Measurements from ENCODE around the gene MAD1L1.

Gene MAD1L1

DNA sequence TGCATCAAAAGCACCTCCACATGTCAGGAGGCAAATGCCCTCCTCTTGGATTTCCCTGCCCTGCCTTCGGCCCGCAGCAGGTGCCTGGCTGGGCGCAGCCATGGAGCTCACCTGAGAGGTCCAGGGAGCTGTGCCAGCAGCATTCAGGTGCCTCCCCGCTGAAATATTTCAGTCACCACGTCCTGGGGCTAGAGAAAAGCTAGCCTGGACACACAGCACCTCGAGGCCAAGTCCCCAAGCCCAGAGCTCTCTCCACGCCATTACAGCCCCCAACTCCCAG lies 102.7 kb downstream of the MAD1L1 start:
- no peak for DNase-seq

DNA sequence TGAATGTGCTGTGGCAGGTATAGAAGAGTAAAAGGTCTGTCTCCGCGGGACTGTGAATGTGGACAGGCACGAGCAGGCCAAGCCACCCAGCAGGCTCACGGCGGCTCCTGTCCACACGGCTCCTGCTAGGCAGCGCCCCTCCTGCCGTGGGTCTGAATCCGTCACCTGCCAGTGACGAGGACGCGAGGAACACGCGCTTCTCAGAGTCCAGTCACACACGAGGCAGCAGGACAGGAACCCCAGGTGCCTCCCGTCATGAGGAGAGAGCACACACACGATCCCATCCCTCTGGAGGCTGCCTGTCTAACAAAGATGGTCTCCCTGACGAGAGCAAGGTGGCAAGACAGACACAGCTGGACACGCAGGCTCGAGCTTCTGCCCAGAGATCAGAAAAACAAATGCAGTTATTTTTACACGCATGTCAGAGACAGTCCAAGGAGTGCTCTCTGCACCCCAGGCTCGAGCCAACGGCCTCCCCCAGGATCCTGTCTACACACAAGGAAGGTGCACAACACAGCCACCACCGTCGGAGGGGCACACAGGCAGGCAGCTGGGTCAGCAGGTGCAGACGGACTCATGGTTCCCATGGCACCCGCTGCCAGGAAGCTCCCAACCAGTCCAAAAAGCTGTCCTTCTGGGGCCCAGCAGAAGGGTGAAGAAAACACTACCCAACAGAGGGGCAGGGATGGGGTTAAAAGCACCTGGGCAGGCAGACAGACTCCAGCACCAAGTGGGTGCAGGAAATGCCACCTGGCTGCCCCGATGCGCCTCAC lies 103.2 kb downstream of the MAD1L1 start:
- no peak for DNase-seq

GRCh38 chr7:2128601-2129322 lies 104.0 kb downstream of the MAD1L1 start:
- no peak for DNase-seq

DNA sequence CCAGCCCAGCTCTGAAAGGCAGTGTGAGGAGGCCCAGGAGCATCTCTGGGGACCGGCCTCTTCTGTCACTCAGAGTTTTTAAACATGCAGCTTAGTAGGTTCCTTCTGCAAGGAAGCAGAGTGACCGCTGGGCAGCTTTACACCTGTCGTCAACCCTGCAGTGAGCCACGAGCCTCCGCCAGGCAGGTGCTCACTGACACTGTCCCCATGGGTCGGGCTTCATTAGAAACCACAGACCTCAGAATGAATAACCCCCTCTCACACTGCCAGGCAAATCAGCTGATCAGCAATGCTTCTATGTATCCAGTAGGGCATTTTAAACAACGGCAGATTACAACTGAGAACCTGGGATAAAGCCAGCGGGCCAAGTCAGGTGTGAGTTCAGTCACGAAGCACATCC lies 106.1 kb downstream of the MAD1L1 start:
- DNase-seq: no peak

DNA sequence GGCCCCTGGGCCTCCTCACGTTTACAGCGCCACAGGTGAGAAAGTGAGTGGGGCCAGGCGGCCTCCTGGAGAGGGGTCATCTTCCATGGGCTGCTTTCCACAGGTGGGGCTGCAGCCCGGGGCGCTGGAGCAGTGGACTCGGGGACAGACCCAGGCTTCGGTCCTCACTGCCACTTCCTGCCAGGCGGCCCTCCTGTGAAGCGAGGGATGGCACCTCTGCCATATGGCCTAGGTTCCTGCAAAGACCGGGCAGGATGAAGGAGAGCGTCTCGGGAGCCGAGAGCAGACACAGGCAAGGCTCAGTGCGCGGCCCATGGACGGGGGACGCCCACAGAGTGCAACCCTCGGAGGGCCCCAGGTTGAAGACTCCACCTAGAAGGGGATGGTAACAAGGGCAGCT lies 106.8 kb downstream of the MAD1L1 start:
- DNase-seq: no peak

- DNase-seq: no peak
These were observed 108.0 kb downstream of the MAD1L1 start for GRCh38 chr7:2124604-2125345.

GRCh38 chr7:2123916-2124315 lies 108.8 kb downstream of the MAD1L1 start:
- DNase-seq: no peak

- DNase-seq: no peak
These were observed 109.4 kb downstream of the MAD1L1 start for GRCh38 chr7:2123360-2123759.

DNA sequence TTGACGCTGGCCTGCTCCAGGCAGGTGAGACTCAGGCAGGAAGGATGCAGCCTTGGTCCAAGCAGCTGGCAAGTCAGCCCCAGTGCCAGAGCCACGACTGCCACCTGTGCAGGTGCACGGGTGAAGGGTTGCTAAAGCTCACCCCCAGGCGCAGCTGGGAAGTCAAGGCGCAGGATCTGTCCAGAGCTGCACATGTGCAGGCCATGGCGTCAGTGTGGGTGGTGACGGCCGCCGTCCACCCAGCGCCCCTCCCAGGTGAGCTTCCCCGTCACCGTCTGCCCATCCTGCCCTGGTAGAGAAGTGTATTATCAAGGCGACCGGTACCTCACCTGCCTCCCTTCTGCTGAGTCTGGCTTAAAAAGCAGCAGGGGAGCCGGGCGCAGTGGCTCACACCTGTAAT lies 110.1 kb downstream of the MAD1L1 start:
- no peak for DNase-seq

DNA sequence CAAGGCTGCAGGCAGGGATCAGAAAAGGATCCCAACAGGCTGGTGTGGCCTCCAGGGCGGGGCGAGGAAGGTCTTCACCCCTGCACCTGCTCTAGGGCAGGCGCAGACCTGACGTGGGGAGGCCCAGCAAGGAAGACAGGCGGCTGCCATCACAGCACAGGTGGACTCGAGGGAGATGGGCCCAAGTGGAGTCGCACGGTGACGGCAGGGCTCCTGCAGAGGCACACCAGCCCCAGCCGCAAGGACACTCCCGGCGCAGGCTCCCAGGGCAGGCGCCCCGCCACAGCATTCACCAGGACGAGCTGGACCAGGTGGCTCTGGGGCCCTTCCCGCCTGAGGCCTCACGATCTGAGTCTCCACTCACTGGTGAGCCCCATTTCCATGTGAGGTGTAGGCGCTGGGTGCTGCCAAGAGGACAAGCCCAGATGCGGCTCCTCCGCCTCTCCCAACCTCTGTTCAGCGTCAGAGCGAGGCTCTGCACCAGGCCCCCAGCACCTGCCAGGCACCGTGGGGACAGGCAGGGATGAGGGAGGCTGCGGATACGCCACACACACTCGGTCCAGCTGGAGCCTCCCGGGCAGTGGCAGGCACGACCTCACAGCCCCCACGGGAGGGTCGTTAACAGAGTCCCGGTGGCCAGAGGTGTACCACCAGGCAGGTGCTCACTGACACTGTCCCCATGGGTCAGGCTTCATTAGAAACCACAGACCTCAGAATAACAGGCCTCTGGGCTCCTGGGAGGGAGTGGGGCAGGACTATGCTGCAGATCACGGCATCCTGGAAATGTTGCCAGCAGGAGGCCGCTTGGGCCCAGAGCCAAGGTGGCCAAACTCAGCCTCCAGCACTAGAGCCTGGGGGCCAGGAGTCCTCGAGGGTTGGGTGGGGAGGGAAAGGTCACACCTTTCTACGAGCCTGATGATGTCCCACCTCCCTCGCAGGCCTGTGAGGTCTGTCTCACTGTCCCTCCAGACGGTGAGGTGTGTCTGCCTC lies 111.6 kb downstream of the MAD1L1 start:
- no peak for DNase-seq

DNA sequence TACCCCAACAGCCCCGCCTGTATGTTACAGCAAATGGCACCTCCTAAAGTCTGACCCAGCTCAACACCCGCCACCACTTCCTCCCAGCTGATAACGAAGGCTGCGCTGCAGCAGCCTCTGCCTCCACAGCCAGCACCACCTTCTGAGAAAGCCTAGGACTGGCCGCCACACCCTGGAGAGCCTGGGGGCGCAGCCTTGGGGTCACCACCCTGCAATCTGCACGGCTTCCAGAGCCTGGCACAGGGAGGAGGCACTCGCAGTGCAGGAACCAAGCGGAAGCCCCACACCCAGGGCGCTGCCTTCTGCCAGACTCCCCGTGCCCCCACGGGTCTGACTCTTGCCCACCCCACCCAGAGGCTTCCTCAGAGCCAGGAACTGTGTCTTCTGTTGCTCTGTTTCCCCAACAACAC lies 112.5 kb downstream of the MAD1L1 start:
- peak; percentile 53 for DNase-seq

DNA sequence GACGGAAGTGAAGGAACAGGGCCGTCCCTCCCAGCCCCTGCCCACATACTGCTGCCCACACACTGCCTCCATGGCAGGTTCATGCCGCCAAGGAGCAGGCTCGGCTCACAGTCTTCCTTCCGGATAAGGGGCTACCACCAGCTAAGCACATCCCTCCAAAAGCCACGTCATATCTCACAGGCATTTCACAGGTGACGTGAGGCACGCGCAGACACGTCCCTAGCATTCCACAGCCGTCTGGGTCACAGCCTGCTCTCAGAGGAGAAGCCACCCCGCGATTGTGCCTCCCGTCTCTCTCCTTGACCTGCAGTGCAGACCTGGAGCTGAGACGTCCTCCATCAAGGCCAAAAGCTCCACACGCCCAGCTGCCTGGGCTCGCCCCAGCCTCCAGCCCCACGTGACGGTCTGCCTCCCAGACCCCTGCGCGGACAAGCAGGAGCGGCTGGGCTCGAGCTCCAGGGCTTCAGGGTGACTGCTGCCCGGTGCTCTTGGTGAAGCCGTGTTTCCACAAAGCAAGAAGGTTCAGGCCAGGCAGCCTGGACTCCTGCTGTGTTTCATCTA lies 114.0 kb downstream of the MAD1L1 start:
- DNase-seq: no peak

GRCh38 chr7:2118056-2118455 lies 114.7 kb downstream of the MAD1L1 start:
- no peak for DNase-seq

DNA sequence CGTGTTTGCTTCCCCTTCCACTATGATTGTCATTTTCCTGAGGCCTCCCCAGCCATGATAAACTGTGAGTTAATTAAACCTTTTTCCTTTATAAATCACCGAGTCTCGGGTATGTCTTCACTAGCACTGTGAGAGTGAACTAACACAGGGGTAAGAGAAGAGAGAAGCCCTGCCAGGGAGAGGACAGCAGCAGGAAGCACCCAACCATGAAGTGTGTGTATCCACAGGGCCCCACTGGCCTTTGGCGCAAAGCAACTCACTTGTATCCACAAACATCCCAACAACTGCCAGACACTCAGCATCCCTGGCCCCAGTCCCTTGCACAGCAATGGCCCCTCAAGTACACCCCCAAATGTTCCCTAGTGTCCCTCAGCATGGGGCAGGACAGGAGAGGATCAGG lies 115.1 kb downstream of the MAD1L1 start:
- DNase-seq: no peak

GRCh38 chr7:2116989-2117591 lies 115.7 kb downstream of the MAD1L1 start:
- DNase-seq: no peak

- no peak for DNase-seq
These were observed 116.3 kb downstream of the MAD1L1 start for GRCh38 chr7:2116448-2116810.

GRCh38 chr7:2115760-2116447 lies 116.8 kb downstream of the MAD1L1 start:
- DNase-seq: no peak

- no peak for DNase-seq
These were observed 117.6 kb downstream of the MAD1L1 start for GRCh38 chr7:2114926-2115759.

GRCh38 chr7:2114052-2114451 lies 118.7 kb downstream of the MAD1L1 start:
- DNase-seq: no peak
